Ishikawa (cell line): ENCODE data around the gene GATA3.

ENCODE experiments used
- CEBPB ChIP-seq: IDR thresholded peaks from 2 replicates; pipeline ENCODE4 v1.6.1; 2012
- CREB1 ChIP-seq: IDR thresholded peaks from 2 replicates; pipeline ENCODE4 v1.6.1; 2012; ENCODE audit warnings: low read depth
- EGR1 ChIP-seq: IDR thresholded peaks from 2 replicates; pipeline ENCODE4 v1.6.1; 2012
- EP300 ChIP-seq: IDR thresholded peaks from 2 replicates; pipeline ENCODE4 v1.6.1; 2012; ENCODE audit warnings: borderline replicate concordance
- FOXM1 ChIP-seq: IDR thresholded peaks from 2 replicates; pipeline ENCODE4 v1.6.1; 2012; ENCODE audit warnings: low read depth, borderline replicate concordance
- MAX ChIP-seq: IDR thresholded peaks from 2 replicates; pipeline ENCODE4 v1.6.1; 2012
- NFIC ChIP-seq: IDR thresholded peaks from 2 replicates; pipeline ENCODE4 v1.6.1; 2012
- RAD21 ChIP-seq: IDR thresholded peaks from 2 replicates; pipeline ENCODE4 v1.6.1; 2012; ENCODE audit warnings: low read depth
- REST ChIP-seq: IDR thresholded peaks from 2 replicates; pipeline ENCODE4 v1.6.1; 2012; ENCODE audit warnings: low read depth, mild to moderate bottlenecking
- TAF1 ChIP-seq: IDR thresholded peaks from 2 replicates; pipeline ENCODE4 v1.6.1; 2012; ENCODE audit warnings: low read depth, mild to moderate bottlenecking
- TCF12 ChIP-seq: IDR thresholded peaks from 2 replicates; pipeline ENCODE4 v1.6.1; 2012; ENCODE audit warnings: low read depth
- TEAD4 ChIP-seq: IDR thresholded peaks from 2 replicates; pipeline ENCODE4 v1.6.1; 2012
- USF1 ChIP-seq: IDR thresholded peaks from 2 replicates; pipeline ENCODE4 v1.6.1; 2012
- YY1 ChIP-seq: IDR thresholded peaks from 2 replicates; pipeline ENCODE4 v1.6.1; 2012; ENCODE audit warnings: low read depth
- ZBTB7A ChIP-seq: IDR thresholded peaks from 2 replicates; pipeline ENCODE4 v1.6.1; 2012; ENCODE audit warnings: low read depth

Gene GATA3

GRCh38 chr10:8121201-8121890 is 66.9 kb downstream of the GATA3 start:
- TF ChIP-seq TAF1 (no peak), ZBTB7A (no peak), REST (no peak), RAD21 (no peak), NFIC (no peak), FOXM1 (no peak), CEBPB (no peak), MAX (no peak), TEAD4 (no peak), EP300 (no peak)

GRCh38 chr10:8122611-8123369 is 68.3 kb downstream of the GATA3 start:
- TF ChIP-seq ZBTB7A (no peak), EP300 (no peak), CREB1 (no peak), TAF1 (no peak), FOXM1 (no peak), RAD21 (no peak), REST (no peak), EGR1 (no peak), YY1 (no peak), TCF12 (no peak), NFIC (no peak), TEAD4 (no peak), USF1 (no peak), MAX (no peak), CEBPB (no peak)

GRCh38 chr10:8124436-8124835 is 69.9 kb downstream of the GATA3 start:
- no peak for TF ChIP-seq NFIC
- TF ChIP-seq REST = no peak
- no peak for TF ChIP-seq USF1
- no peak for TF ChIP-seq CREB1
- TF ChIP-seq RAD21 = no peak
- no peak for TF ChIP-seq MAX
- no peak for TF ChIP-seq FOXM1
- no peak for TF ChIP-seq ZBTB7A
- TF ChIP-seq EGR1 = no peak
- TF ChIP-seq CEBPB = no peak
- no peak for TF ChIP-seq YY1
- TF ChIP-seq EP300 = no peak
- no peak for TF ChIP-seq TEAD4
- no peak for TF ChIP-seq TCF12
- TF ChIP-seq TAF1 = no peak
